Measurements from ENCODE around the gene TMEM232.
"Not testable (repeated sequence)": the region's sequence is repeated elsewhere in the genome, so short reads cannot be mapped to it uniquely, and the experiment has no call there.

The TMEM232 gene

DNA sequence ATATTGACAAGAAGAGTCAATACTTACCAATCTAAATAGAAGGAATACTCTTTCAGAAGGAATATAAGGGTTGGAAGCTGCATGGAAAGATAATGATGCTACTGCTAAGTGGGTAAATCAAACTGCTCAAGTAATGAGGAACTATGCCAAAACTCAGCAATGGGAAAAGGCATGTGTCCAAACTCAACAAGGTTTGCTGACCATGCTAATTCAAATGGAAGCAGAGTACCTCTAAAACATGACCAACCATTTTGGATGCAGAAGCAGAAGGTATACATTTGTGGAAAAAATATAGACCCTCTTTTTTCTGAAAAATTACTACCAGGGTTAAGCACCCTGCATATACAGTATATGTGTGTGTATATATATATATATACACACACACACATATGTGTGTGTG, 21.1 kb downstream of the TMEM232 start:
- no peak for DNase-seq

DNA sequence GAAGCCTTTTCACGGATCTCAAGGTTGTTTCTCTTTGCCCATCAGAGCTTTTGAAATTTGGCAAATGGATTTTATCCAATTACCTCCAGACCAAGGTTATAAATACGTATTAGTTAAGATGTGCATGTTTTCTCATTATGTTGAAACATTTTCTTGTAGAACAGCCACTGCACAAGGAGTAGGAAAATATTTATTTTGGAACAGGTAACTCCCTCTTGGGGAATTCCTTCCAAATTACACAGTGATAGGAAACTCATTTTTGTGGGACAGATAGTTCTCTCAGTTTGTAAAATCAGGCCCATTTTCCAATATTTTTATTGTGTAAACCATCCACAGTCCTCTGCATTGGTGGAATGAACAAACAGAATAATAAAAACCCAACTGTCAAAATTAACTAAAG, 23.0 kb downstream of the TMEM232 start:
- DNase-seq: no peak

DNA sequence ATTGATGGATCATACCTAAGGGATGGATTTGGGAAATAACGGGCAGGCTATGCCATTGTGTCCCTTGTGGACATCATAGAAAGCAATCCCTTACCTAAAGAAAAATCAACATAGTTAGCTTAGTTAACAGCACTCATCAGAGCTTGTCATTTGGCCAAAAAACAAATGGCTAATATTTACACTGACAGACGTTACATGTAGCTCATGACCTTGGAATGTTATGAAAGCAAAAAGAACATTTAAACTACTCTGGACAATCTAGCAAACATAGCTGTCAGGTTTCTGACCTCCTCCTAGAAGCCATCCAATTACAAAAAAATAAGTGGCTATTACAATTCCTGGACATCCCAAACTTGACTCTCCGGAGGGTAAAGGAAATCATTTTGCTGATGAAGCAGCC, 23.8 kb downstream of the TMEM232 start:
- DNase-seq: no peak

DNA sequence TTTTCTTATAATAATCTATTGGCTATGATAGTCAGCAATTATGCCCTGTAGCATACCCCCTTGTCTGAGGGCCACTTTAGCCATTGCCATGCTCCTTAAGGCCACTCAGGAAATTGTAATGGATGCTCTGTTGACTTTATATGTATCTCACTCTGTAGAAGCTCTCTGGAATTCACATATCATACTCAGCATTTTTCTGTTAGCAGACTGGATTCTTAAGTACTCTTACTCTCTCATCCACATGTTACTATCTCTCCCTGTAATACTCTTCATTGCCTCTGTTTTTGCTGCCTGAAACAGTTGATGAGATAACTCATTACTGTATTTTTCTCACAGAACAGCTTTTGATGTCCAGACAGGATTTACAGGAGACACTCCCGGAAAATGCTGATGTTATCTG, 24.2 kb downstream of the TMEM232 start:
- DNase-seq: no peak

DNA sequence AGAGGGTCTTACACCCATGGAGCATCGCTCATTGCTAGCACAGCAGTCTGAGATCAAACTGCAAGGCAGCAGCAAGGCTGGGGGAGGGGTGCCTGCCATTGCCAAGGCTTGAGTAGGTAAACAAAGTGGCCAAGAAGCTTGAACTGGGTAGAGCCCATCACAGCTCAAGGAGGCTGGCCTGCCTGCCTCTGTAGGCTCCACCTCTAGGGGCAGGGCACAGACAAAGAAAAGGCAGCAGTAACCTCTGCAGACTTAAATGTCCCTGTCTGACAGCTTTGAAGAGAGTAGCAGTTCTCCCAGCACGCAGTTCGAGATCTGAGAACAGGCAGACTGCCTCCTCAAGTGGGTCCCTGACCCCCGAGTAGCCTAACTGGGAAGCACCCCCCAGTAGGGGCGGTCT, 33.8 kb downstream of the TMEM232 start:
- not testable (repeated sequence) for DNase-seq

DNA sequence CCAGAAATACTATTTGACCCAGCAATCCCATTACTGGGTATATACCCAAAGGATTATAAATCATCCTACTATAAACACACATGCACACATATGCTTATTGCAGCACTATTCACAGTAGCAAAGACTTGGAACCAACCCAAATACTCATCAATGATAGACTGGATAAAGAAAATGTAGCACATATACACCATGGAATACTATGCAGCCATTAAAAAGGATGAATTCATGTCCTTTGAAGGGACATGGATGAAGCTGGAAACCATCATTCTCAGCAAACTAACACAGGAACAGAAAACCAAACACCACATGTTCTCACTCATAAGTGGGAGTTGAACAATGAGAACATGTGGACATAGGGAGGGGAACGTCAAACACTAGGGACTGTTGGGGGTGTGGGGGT, 35.9 kb downstream of the TMEM232 start:
- DNase-seq: not testable (repeated sequence)

DNA sequence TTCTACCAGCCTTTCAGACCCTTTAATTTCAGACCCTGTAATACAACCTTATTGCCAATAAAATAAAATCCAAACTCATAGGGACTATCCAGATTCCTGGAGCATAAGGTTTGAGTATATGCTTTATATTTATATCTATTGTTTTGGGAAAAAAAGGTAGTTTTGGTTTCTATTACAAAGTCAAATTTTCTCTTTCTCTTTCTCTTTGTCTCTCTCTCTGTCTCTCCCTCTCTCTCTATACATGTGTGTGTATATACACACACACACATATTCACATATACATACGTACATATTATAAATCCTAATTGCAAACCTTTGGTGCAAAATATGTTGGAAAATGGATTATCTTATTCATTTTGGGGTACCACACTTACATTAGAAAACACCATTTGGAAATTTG, 39.0 kb downstream of the TMEM232 start:
- no peak for DNase-seq

DNA sequence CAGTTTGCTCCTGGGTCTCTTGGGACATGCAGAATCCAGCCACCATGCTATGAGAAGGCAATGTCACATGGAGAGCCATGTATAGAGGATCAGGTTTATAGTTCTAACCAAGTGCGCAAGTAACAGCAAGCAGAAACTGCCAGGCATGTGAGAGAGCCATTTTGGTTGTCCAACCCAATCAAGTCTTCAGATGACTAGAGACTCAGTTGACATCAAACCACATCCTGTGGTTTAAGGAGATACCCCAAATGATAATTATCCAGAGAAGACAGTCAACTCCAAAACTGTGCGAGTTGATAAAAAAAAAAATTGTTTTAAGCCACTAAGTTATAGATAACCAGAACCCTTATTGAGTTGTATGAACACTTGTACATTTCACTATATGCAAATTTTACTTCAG, 40.2 kb downstream of the TMEM232 start:
- DNase-seq: no peak

DNA sequence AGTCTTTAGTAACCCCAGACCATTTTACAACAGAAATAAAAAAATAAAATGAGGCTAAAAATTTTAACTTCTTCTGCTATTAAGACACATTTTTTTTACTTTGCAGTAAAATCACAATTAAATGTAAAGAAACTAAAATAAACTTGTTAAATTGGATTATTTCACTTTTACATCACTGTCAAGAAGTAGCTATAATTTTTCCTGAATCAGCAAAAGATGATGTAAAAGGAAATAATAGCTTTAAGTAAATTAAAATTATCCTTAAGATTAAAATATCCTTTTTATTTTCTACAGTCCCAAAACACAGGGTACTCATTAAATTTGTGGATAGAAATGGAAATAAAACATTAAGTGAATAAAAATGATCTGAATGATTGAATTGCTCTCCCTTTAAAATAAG, 44.5 kb downstream of the TMEM232 start:
- no peak for DNase-seq

DNA sequence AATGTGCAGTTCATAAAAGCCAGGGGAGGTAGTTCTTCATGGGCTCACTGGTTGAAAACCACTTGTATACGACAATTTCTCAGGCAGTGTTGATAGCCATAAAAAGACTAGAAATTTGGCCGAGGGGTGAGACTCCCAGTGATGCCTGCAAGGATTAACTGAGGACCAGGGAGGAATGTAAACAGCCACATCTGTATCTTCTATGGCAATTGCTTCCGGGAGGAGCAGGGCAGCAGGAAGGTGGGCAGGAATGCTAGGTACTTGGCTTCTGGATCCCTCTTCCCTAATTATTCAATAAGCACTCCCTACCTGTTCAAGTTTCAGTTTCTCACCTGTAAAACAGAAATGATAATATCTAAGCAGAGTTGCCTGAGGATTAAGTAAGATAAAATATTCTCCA, 45.4 kb downstream of the TMEM232 start:
- DNase-seq: no peak

DNA sequence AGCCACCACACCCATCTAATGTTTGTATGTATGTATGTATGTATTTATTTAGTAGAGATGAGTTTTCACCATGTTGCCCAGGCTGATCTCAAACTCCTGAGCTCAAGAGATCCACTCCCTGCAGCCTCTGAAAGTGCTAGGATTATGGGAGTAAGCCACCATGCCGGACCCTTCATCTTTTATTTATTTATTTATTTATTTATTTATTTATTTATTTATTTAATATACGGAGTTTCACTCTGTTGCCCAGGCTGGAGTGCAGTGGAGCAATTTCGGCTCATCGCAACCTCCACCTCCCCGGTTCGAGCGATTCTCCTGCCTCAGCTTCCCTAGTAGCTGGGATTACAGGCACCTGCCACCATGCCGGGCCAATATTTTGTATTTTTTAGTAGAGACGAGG, 49.9 kb downstream of the TMEM232 start:
- not testable (repeated sequence) for DNase-seq

DNA sequence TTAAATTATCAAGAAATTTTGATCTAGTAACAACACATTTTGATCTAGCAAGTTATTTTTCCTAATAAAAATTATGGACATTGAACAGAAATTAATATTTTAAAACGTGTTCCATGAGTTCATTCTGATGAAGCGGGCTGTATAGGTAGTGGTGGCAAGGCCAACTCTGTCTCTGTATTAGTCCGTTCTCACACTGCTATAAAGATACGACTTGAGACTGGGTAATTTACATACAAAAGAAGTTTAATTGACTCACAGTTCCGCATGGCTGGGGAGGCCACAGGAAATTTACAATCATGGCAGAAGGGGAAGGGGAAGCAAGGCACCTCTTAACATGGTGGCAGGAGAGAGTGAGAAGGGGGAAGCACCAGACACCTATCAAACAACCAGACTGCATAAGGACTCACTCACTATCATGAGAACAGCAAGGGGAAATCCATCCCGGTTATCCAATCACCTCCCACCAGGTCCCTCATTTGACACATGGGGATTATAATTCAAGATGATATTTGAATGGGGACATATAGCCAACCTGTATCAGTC, 61.2 kb downstream of the TMEM232 start:
- DNase-seq: no peak

DNA sequence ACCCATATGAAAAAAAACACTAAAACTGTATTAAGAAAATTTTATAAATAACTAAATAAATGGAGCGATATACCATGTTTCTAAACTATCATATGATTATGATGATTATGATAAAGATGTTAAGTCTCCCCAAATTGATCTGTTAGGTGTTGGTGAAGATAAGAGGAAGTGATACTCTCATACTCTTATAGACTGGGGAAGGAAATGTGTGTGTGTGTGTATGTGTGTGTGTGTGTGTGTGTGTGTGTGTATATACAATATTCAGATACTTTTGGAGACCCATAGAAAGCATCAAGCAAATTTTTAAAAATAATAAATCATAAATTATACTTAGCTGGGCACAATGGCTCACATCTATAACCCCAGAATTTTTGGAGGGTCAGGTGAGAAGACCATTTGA, 62.9 kb downstream of the TMEM232 start:
- no peak for DNase-seq

DNA sequence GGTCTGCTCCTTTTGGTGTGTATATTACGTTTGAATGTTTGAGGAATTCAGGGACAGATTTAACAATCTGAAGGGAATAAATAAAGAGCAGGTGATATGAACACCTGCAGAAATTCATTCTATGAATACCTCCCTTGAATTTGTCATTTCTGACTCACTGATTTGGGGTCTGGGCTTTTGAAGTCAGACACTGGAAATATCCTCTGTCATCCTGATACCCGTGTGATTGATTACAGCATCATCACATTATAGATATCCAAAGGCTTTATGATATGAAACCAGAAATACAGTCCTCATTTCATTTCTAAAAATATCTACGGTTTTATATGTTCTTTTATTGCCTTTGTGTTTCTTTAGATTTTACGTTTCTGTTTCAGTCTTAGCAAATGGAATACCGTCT, 68.5 kb downstream of the TMEM232 start:
- DNase-seq: no peak

DNA sequence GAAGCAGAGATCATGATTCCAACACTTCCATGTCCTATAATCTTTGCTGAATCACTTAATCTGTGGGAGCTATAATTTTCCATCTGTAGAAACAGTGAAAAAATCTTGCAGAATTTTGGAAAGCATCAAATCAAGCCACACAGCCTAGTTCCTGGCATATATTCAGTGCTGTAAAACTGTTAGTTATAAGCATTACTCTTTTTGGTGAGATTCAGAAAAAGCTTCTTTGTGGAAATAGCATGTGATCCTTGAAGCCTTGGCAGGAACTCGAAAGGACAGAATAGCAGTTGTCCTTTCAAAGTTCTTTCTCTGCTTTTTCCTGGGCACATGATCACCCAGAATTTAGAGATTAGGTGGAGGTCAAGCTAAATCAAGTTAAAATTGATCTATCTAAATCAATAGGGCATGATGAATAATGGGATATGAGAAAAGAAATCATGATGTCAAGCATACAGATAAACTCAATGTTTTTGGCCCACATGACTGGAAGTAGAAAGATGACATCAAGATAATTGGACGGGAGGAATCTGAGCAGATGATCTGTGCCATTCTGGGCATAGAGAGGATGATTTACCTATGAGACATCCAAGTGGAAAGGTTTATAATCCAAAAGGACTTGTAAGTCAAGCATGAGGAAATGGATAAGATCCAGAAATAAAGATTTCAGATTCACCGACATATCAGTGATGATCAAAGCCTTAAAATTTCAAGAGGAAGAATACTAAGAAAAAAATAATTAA, 73.1 kb downstream of the TMEM232 start:
- DNase-seq: no peak

DNA sequence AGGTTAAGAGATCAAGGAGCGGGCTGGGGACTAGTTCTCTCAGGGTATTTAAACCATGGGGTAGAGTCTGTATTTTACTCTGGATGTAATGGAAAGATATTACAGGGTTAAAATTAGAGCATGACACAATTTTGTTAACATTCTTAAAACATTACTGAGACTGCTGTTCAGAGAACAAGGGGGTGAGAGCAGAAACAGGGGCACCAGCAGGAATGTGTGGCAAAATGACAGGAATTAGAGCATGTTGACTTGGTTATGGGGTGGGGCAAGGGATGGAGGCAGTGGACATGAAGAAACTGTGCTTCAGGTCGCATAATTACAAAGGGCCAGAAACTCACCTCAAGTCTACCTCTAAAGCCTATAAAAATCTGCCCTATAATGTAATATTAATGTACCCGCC, 75.0 kb downstream of the TMEM232 start:
- DNase-seq: no peak

DNA sequence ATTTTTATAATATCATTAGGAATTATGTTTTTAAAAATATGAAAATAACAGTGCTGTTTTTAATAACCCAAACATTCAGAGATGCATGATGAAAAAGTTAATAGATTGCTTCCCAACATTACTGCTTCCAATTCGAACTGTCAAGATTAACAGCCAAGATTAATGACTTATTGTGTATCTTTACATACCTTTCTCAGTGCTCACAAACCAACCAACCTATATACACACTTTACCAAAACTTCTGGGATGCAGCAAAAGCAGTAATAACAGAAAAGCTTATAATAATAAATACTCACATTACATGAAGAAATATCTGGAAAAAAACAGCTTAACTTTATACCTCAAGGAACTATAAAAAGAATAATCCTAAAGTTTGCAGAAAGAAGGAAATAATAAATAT, 82.1 kb downstream of the TMEM232 start:
- DNase-seq: no peak

DNA sequence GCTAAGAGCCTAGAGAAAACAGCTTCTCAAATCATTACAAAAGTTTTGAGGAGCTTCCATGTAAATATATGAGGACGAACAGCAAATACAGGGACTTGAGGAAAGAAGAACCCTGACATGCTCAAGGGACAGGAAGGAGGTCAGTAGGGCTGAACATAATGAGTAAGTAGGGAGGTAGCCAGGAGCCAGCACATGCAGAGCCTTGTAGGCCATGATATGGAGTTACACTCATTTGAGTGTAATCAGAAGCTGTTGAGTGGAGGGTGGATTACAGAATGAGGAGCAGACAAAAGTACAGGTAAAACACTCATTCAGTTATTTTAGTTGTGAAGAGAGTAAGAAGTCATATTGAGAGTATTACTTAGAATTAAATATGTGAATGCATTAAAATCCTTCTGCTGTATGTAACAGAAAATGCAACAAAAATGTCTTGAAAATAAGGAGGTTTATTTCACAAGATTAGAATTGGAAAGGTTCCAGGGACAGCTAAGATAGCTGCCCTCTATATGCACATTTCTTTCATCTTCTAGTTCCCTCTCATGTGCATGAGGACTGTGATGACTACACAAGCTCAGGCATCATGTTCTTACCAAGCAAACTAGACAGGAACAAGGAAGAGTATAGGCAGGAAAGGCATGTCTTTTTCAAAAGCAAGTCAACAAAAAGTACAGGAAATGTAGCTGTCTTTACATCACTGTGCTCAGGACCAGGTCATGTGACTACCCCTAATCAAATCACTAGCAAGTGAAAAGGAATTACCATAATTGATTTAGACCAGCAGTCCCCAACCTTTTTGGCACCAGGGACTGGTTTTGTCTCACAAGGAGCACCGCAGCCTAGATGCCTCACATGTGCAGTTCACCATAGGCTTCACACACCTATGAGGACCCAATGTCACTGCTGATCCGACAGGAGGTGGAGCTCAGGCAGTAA, 87.2 kb downstream of the TMEM232 start:
- no peak for DNase-seq

DNA sequence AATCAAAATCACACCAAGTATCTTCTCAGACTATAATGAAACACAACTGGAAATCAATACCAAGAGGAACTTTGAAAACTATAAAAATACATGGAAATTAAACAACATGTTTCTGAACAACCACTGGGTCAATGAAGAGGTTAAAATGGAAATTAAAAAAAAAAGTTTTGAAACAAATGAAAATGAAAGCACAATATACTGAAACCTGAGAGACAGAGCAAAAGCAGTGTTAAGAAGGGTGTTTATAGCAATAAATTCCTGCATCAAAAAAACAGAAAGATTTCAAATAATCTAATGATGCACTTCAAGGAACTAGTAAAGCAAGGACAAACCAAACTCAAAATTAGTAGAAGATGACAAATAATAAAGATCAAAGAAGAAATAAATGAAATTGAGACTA, 92.0 kb downstream of the TMEM232 start:
- no peak for DNase-seq

DNA sequence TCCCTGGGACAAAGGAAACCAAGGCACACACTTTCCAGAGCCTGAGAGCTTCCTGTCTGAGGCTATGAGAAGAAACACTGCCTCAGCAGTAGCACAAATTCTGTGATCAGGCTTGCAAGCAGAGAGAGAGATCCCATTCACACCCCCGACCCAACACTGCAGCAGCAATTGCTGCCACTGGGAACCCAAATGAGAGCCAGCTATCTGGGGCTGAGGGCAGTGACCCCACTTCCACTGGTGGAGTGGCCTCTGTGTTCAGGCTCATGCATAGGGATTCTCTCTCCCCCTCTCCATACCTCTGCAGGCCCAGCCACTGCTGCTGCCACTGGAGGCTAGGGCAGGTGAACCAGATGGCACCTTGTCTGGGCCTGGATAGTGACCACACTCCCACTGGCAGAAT, 95.2 kb downstream of the TMEM232 start:
- DNase-seq: no peak

DNA sequence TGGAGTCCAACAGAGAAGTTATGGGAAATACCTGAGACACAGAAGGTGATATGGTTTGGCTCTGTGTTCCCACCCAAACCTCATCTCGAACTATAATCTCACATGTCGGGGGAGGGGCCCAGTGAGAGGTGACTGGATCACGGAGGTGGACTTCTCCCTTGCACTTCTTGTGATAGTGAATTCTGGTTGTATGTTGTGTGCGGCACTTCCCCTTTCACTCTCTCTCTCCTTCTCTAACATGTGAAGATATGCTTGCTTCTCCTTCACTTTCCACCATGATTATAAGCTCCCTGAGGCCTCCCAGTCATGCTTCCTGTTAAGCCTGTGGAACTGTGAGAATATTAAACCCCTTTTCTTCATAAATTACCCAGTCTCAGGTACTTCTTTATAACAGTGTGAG, 96.1 kb downstream of the TMEM232 start:
- DNase-seq: no peak

DNA sequence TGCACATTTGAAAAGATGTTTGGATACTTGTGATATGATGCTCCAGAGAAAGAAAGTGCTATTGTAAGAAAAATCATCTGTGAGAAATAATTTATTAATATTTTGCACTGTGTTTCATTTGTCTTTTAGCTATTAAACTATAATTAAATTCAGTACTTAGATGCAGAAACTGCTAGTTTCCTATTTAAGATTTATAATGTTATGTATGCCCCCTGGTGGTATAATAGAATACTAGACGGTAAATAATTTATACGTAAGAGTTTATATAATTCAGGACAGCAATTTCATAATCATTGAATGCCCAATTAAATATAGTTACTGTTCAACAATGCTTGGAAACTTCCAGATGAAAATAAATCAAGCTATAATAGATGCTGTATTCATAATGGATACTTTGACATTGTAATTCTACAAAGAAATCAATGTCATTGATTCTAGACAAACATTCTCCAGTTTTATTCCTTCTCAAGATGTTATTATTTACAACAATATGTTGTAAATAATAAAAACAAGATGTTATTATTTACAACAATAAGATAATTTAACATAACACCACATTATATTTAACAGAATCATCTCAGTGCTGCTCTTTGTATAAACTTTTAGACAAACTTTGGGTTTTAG, 101.0 kb downstream of the TMEM232 start:
- peak; percentile 9 for DNase-seq

DNA sequence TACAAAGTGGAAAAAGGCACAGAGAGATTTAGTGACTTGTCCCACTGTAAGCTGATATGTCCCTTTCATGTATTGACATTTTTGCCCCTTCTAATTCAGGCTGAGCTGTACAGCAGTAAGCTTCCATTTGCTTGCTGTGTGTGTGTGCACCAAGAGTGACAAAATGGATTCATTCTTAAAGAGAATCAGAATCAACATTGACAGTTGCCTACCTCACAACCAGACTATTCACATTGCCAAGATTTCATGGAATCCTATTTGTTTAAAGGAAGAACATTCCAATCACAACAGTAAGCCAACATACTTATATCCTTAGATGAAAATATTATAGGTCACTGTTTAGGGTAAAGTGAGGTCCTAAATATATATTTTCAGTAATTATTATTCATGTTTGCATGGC, 102.6 kb downstream of the TMEM232 start:
- DNase-seq: no peak

DNA sequence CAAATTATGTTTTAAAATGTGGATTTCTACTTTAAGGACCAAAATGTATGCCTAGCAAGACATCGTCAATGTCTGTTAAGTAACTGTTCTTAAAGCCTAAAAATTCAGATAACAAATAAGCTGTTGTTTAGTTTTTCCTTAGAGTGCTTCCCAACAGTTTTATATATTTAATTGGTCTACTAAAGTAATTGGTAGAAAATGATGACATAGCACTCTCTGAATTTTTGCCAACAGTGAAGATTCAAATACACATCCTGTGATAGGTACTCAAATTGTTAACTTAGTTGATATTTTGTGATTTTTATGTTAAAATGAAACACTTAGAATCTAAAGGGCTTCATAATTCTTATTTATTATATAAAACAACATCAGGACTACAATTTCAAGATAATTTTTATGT, 107.5 kb downstream of the TMEM232 start:
- DNase-seq: no peak

All from NCI-H524 treated with DMSO at 0.1 percent for 48 hours (cell line).